Activated gamma-delta T cell (primary cell): ENCODE results near the gene ABCB8.

Source experiments
- DNase-seq: peaks from one replicate; lab custom pipeline; 2025; lab: John Stamatoyannopoulos, UW
- total RNA-seq, 2 donors: gene quantifications; one replicate each; lab custom pipeline; 2026; lab: John Stamatoyannopoulos, UW

Gene ABCB8
- 45.6 to 46.0 reads per million in 2 donors for total RNA-seq

GRCh38 chr7:151028131-151028947 is at the start of gene ABCB8:
TSS of gene ABCB8 (plus strand) at chr7:151028450. CDS start at chr7:151028516, 66 bp downstream.
- peak; percentile 70 for DNase-seq

- DNase-seq = no peak
Measured at GRCh38 chr7:150979713-150980390, 48.4 kb upstream of the ABCB8 start.

GRCh38 chr7:150980663-150981062 is 47.6 kb upstream of the ABCB8 start:
- no peak for DNase-seq

- no peak for DNase-seq
Measured at GRCh38 chr7:150981644-150982043, 46.6 kb upstream of the ABCB8 start.

GRCh38 chr7:150982351-150982750 is 45.9 kb upstream of the ABCB8 start:
- DNase-seq = no peak

GRCh38 chr7:150983893-150984368 is 44.3 kb upstream of the ABCB8 start:
- DNase-seq = no peak

- DNase-seq = no peak
Measured at GRCh38 chr7:150986099-150986512, 42.1 kb upstream of the ABCB8 start.

- no peak for DNase-seq
Measured at GRCh38 chr7:150986556-150986955, 41.7 kb upstream of the ABCB8 start.

- no peak for DNase-seq
Measured at GRCh38 chr7:150988230-150989226, 39.7 kb upstream of the ABCB8 start.

- DNase-seq = no peak
Measured at GRCh38 chr7:150989456-150989855, 38.8 kb upstream of the ABCB8 start.

GRCh38 chr7:150990416-150991186 is 37.6 kb upstream of the ABCB8 start, which contains the start of gene NOS3:
TSS of gene NOS3 (plus strand) at chr7:150991017. CDS start at chr7:150993804, 2,787 bp downstream.
- no peak for DNase-seq

- no peak for DNase-seq
Measured at GRCh38 chr7:150992051-150992640, 36.1 kb upstream of the ABCB8 start.

GRCh38 chr7:150992833-150993302 is 35.4 kb upstream of the ABCB8 start:
- no peak for DNase-seq

- no peak for DNase-seq
Measured at GRCh38 chr7:150993511-150993910, 34.7 kb upstream of the ABCB8 start.

- no peak for DNase-seq
Measured at GRCh38 chr7:150994141-150994837, 34.0 kb upstream of the ABCB8 start.

GRCh38 chr7:150994838-150995510 is 33.3 kb upstream of the ABCB8 start:
- no peak for DNase-seq

GRCh38 chr7:150996376-150997074 is 31.7 kb upstream of the ABCB8 start:
- no peak for DNase-seq

- DNase-seq = no peak
Measured at GRCh38 chr7:150997075-150997511, 31.2 kb upstream of the ABCB8 start.
